ENCODE results near the gene CAPZB.

Gene CAPZB

GRCh38 chr1:19366599-19367536, 118.5 kb downstream of the CAPZB start:
- Histone ChIP-seq H3K9me3 (ENCODE audit: control insufficient read depth in 2 of 2, low read length in 2 of 2) (no peaks in the 10 kb centered on the region), H3K27me3 (ENCODE audit: control insufficient read depth in 1 of 2, insufficient read depth in 2 of 2, low read length in 2 of 2) (no peaks in the 10 kb centered on the region), H3K4me1 (ENCODE audit: control insufficient read depth, insufficient read depth, low read length) (peaks cover 7% of the 10 kb centered on the region), H3K9ac (ENCODE audit: low read length in 2 of 2) (no peak overlapping the region), H3K36me3 (ENCODE audit: control insufficient read depth in 2 of 2, insufficient read depth in 2 of 2, low read length in 2 of 2) (peaks cover 6 to 7% of the 10 kb centered on the region in 2 donors), H3K27ac (ENCODE audit: low read length) (no peak overlapping the region), H3K4me3 (ENCODE audit: low read length in 2 of 2) (no peak overlapping the region)

DNA sequence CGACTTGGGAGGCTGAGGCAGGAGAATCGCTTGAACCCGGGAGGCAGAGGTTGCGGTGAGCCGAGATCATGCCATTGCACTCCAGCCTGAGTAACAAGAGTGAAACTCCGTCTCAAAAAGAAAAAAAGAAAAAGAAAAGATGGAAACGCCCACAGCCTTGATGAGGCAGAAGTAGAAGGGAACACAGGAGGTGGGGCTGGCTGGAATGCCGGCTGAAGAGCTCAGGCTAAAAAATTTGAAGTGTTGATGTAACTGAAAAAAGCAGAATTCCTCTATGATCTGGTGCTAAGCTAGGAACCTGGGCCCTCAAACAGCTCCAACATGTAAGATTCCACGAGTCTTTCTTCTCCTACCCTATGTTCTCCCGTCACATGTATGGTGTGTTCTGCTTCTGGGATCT, 119.6 kb downstream of the CAPZB start:
- Histone ChIP-seq H3K27ac (ENCODE audit: low read length) (no peak overlapping the region), H3K9ac (ENCODE audit: low read length in 2 of 2) (no peak overlapping the region), H3K36me3 (ENCODE audit: control insufficient read depth in 2 of 2, insufficient read depth in 2 of 2, low read length in 2 of 2) (peaks cover 4 to 5% of the 10 kb centered on the region in 2 donors), H3K4me3 (ENCODE audit: low read length in 2 of 2) (no peak overlapping the region), H3K27me3 (ENCODE audit: control insufficient read depth in 1 of 2, insufficient read depth in 2 of 2, low read length in 2 of 2) (no peaks in the 10 kb centered on the region), H3K4me1 (ENCODE audit: control insufficient read depth, insufficient read depth, low read length) (peaks cover 7% of the 10 kb centered on the region), H3K9me3 (ENCODE audit: control insufficient read depth in 2 of 2, low read length in 2 of 2) (no peaks in the 10 kb centered on the region)

- peaks cover 2 to 3% of the 10 kb centered on the region in 2 donors for H3K36me3 ChIP-seq (ENCODE audit: control insufficient read depth in 2 of 2, insufficient read depth in 2 of 2, low read length in 2 of 2)
- no peak overlapping the region for H3K27ac ChIP-seq (ENCODE audit: low read length)
- H3K4me3 ChIP-seq (ENCODE audit: low read length in 2 of 2) = no peak overlapping the region
- no peaks in the 10 kb centered on the region for H3K9me3 ChIP-seq (ENCODE audit: control insufficient read depth in 2 of 2, low read length in 2 of 2)
- no peaks in the 10 kb centered on the region for H3K27me3 ChIP-seq (ENCODE audit: control insufficient read depth in 1 of 2, insufficient read depth in 2 of 2, low read length in 2 of 2)
- no peak overlapping the region for H3K9ac ChIP-seq (ENCODE audit: low read length in 2 of 2)
- H3K4me1 ChIP-seq (ENCODE audit: control insufficient read depth, insufficient read depth, low read length) = peaks cover 9% of the 10 kb centered on the region
Observed at GRCh38 chr1:19363536-19364152, 121.7 kb downstream of the CAPZB start.

DNA sequence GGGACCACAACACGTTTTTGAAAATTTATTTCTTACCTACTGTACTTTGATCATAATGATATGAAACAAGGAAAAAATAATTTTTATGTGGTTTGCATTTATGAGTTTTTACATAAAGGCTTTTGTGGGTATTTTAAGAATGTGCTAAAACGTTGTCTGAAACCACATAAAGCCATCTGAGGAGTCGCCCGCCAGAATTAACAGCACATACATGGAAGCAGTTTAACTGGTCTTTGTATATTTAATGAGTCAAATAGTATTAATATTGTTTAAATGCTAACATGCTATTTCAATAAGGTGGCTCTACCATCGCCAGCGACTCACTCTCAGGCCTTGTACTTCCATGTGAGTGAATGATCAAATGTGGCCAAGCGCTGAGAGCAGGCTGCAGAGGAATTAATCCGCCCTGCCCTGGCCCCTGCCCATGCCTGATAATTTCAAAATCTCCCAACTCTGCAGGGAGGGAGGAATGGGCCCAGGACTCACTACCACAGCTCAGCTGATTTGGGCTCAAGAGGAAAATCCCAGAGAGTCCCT, 123.7 kb downstream of the CAPZB start:
- H3K27me3 ChIP-seq (ENCODE audit: control insufficient read depth in 1 of 2, insufficient read depth in 2 of 2, low read length in 2 of 2) = no peaks in the 10 kb centered on the region
- H3K4me1 ChIP-seq (ENCODE audit: control insufficient read depth, insufficient read depth, low read length) = peaks cover 4% of the 10 kb centered on the region
- no peak overlapping the region for H3K4me3 ChIP-seq (ENCODE audit: low read length in 2 of 2)
- H3K9me3 ChIP-seq (ENCODE audit: control insufficient read depth in 2 of 2, low read length in 2 of 2) = no peaks in the 10 kb centered on the region
- H3K27ac ChIP-seq (ENCODE audit: low read length) = no peak overlapping the region
- H3K9ac ChIP-seq (ENCODE audit: low read length in 2 of 2) = no peak overlapping the region
- peaks cover 3 to 7% of the 10 kb centered on the region in 2 donors for H3K36me3 ChIP-seq (ENCODE audit: control insufficient read depth in 2 of 2, insufficient read depth in 2 of 2, low read length in 2 of 2)

- Histone ChIP-seq H3K27ac (ENCODE audit: low read length) (no peak overlapping the region), H3K27me3 (ENCODE audit: control insufficient read depth in 1 of 2, insufficient read depth in 2 of 2, low read length in 2 of 2) (no peaks in the 10 kb centered on the region), H3K9me3 (ENCODE audit: control insufficient read depth in 2 of 2, low read length in 2 of 2) (no peaks in the 10 kb centered on the region), H3K4me1 (ENCODE audit: control insufficient read depth, insufficient read depth, low read length) (peaks cover 4% of the 10 kb centered on the region), H3K36me3 (ENCODE audit: control insufficient read depth in 2 of 2, insufficient read depth in 2 of 2, low read length in 2 of 2) (peaks cover 8 to 14% of the 10 kb centered on the region in 2 donors), H3K9ac (ENCODE audit: low read length in 2 of 2) (no peak overlapping the region), H3K4me3 (ENCODE audit: low read length in 2 of 2) (no peak overlapping the region)
Observed at GRCh38 chr1:19360843-19361610, 124.3 kb downstream of the CAPZB start.

DNA sequence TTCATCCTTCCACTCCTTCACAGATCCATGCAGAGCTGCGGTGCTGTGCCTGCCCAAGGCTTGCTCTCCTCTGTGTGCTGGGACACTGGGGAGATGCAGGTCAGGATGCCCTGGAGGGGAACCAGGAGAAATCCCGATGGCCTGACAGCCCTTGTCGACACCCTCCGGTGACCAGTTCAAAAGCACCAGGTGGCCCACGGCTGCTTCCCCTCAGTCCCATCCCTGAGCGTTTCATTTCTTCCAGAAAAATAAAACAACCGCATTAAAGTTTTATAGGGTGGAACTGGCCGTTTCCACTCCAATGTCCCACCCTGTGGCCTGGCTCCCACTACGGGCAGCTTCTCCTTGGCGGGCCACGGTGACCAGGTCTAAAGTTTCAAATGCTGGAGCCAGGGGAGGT, 124.9 kb downstream of the CAPZB start:
- no peak overlapping the region for H3K4me3 ChIP-seq (ENCODE audit: low read length in 2 of 2)
- H3K9ac ChIP-seq (ENCODE audit: low read length in 2 of 2) = no peak overlapping the region
- no peak overlapping the region for H3K27ac ChIP-seq (ENCODE audit: low read length)
- no peaks in the 10 kb centered on the region for H3K9me3 ChIP-seq (ENCODE audit: control insufficient read depth in 2 of 2, low read length in 2 of 2)
- H3K27me3 ChIP-seq (ENCODE audit: control insufficient read depth in 1 of 2, insufficient read depth in 2 of 2, low read length in 2 of 2) = no peaks in the 10 kb centered on the region
- peaks cover 14 to 20% of the 10 kb centered on the region in 2 donors for H3K36me3 ChIP-seq (ENCODE audit: control insufficient read depth in 2 of 2, insufficient read depth in 2 of 2, low read length in 2 of 2)
- H3K4me1 ChIP-seq (ENCODE audit: control insufficient read depth, insufficient read depth, low read length) = peaks cover 4% of the 10 kb centered on the region

GRCh38 chr1:19360016-19360415, 125.3 kb downstream of the CAPZB start:
- Histone ChIP-seq H3K4me3 (ENCODE audit: low read length in 2 of 2) (no peak overlapping the region), H3K9me3 (ENCODE audit: control insufficient read depth in 2 of 2, low read length in 2 of 2) (no peaks in the 10 kb centered on the region), H3K9ac (ENCODE audit: low read length in 2 of 2) (no peak overlapping the region), H3K4me1 (ENCODE audit: control insufficient read depth, insufficient read depth, low read length) (peaks cover 4% of the 10 kb centered on the region), H3K27me3 (ENCODE audit: control insufficient read depth in 1 of 2, insufficient read depth in 2 of 2, low read length in 2 of 2) (no peaks in the 10 kb centered on the region), H3K36me3 (ENCODE audit: control insufficient read depth in 2 of 2, insufficient read depth in 2 of 2, low read length in 2 of 2) (peaks cover 16 to 19% of the 10 kb centered on the region in 2 donors), H3K27ac (ENCODE audit: low read length) (no peak overlapping the region)

DNA sequence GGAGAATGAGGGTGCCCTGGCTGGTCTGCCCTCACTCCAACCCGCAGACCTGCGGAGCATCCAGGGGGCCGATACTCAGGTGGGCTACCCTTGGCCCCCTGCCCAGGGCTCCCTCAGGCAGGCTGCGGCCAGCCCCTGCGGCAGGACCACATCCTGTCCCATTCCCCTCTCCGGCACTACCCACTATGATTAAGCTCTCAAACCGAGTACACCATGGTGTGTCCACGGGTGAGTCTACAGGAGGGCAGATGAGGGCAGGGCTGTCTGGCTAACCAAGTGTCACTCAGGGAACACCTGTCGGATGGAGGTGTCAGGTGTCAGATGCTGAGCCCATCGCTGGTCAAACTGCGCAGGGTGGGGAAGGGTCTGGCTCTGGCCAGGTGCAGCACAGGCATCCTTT, 126.0 kb downstream of the CAPZB start:
- no peak overlapping the region for H3K4me3 ChIP-seq (ENCODE audit: low read length in 2 of 2)
- H3K27ac ChIP-seq (ENCODE audit: low read length) = no peak overlapping the region
- H3K4me1 ChIP-seq (ENCODE audit: control insufficient read depth, insufficient read depth, low read length) = peaks cover 4% of the 10 kb centered on the region
- H3K36me3 ChIP-seq (ENCODE audit: control insufficient read depth in 2 of 2, insufficient read depth in 2 of 2, low read length in 2 of 2) = peaks cover 22 to 26% of the 10 kb centered on the region in 2 donors
- H3K9me3 ChIP-seq (ENCODE audit: control insufficient read depth in 2 of 2, low read length in 2 of 2) = no peaks in the 10 kb centered on the region
- no peak overlapping the region for H3K9ac ChIP-seq (ENCODE audit: low read length in 2 of 2)
- no peaks in the 10 kb centered on the region for H3K27me3 ChIP-seq (ENCODE audit: control insufficient read depth in 1 of 2, insufficient read depth in 2 of 2, low read length in 2 of 2)

- no peaks in the 10 kb centered on the region for H3K27me3 ChIP-seq (ENCODE audit: control insufficient read depth in 1 of 2, insufficient read depth in 2 of 2, low read length in 2 of 2)
- peaks cover 5% of the 10 kb centered on the region for H3K4me1 ChIP-seq (ENCODE audit: control insufficient read depth, insufficient read depth, low read length)
- peaks cover 29 to 32% of the 10 kb centered on the region in 2 donors for H3K36me3 ChIP-seq (ENCODE audit: control insufficient read depth in 2 of 2, insufficient read depth in 2 of 2, low read length in 2 of 2)
- no peaks in the 10 kb centered on the region for H3K9me3 ChIP-seq (ENCODE audit: control insufficient read depth in 2 of 2, low read length in 2 of 2)
- H3K9ac ChIP-seq (ENCODE audit: low read length in 2 of 2) = no peak overlapping the region
- H3K27ac ChIP-seq (ENCODE audit: low read length) = no peak overlapping the region
- H3K4me3 ChIP-seq (ENCODE audit: low read length in 2 of 2) = no peak overlapping the region
Observed at GRCh38 chr1:19358710-19359109, 126.6 kb downstream of the CAPZB start.

GRCh38 chr1:19357299-19357986, 127.9 kb downstream of the CAPZB start:
- Histone ChIP-seq H3K4me1 (ENCODE audit: control insufficient read depth, insufficient read depth, low read length) (peaks cover 6% of the 10 kb centered on the region), H3K9me3 (ENCODE audit: control insufficient read depth in 2 of 2, low read length in 2 of 2) (no peaks in the 10 kb centered on the region), H3K4me3 (ENCODE audit: low read length in 2 of 2) (no peak overlapping the region), H3K9ac (ENCODE audit: low read length in 2 of 2) (no peak overlapping the region), H3K36me3 (ENCODE audit: control insufficient read depth in 2 of 2, insufficient read depth in 2 of 2, low read length in 2 of 2) (peaks cover 36 to 41% of the 10 kb centered on the region in 2 donors), H3K27ac (ENCODE audit: low read length) (no peak overlapping the region), H3K27me3 (ENCODE audit: control insufficient read depth in 1 of 2, insufficient read depth in 2 of 2, low read length in 2 of 2) (no peaks in the 10 kb centered on the region)
